IMR-90 (cell line): Measurements from ENCODE around the gene BTBD9. TPM values are rescaled to one million over a fixed set of nuclear protein-coding genes. Genes with fewer than 3 reads are reported as not detected.

Experiments used
- ATAC-seq: fragments of 200-7000 bp; cut with Tn5 transposase; 2 replicates; pipeline ENCODE4 v1.9.1; 2020; ENCODE audit warnings: low read depth, mild to moderate bottlenecking, moderate library complexity
- BruUV-seq: library from RNA; stranded (reverse); fragments of 400-500 nt; replicated peaks from 2 replicates; lab custom pipeline; 2021; lab: Mats Ljungman, UMichigan
- CTCF ChIA-PET: fragments of 300-600 bp; formaldehyde crosslinking; extraction: SDS; loops from one replicate; lab custom pipeline; 2021; ENCODE audit warnings: antibody characterized with exemption; lab: Yijun Ruan, JAX
- POLR2A ChIA-PET: fragments of 300-600 bp; sonication (Branson Sonifier 250); formaldehyde crosslinking; loops from one replicate; lab custom pipeline; 2022; ENCODE audit warnings: antibody characterized with exemption; ENCODE audit not compliant: unreplicated experiment; lab: Charles Lee
- DNase-seq: peaks from one replicate; pipeline ENCODE4 v3.0.0; 2013
- H2AFZ ChIP-seq: replicated peaks from 2 replicates; pipeline ENCODE3; 2013; ENCODE audit warnings: low read length, mild to moderate bottlenecking; ENCODE audit not compliant: poor library complexity
- H2AK5ac ChIP-seq: 2 replicates; pipeline ENCODE4 v1.6.1; 2013; ENCODE audit warnings: low read depth, low read length, inconsistent platforms
- H2AK9ac ChIP-seq: replicated peaks from 2 replicates; pipeline ENCODE3; 2013; ENCODE audit warnings: mild to moderate bottlenecking, low read depth, low read length, moderate library complexity; ENCODE audit not compliant: poor library complexity
- H2BK120ac ChIP-seq: 2 replicates; pipeline ENCODE4 v1.6.1; 2013; ENCODE audit warnings: low read depth, low read length, inconsistent platforms
- H2BK15ac ChIP-seq: 3 replicates; pipeline ENCODE4 v1.6.1; 2013; ENCODE audit warnings: low read depth, low read length, inconsistent platforms
- H2BK20ac ChIP-seq: 2 replicates; pipeline ENCODE4 v1.6.1; 2013; ENCODE audit warnings: low read depth, mild to moderate bottlenecking, inconsistent platforms, low read length, moderate library complexity
- H2BK5ac ChIP-seq: 2 replicates; pipeline ENCODE4 v1.6.1; 2013; ENCODE audit warnings: mild to moderate bottlenecking, low read depth, low read length, inconsistent platforms; ENCODE audit not compliant: poor library complexity, severe bottlenecking
- H3K14ac ChIP-seq: replicated peaks from 2 replicates; pipeline ENCODE4 v1.6.1; 2013; ENCODE audit warnings: low read depth, low read length, inconsistent platforms
- H3K18ac ChIP-seq: 2 replicates; pipeline ENCODE4 v1.6.1; 2013; ENCODE audit warnings: low read depth, low read length, control low read depth
- H3K23ac ChIP-seq: 2 replicates; pipeline ENCODE4 v1.6.1; 2013; ENCODE audit warnings: low read depth, low read length, inconsistent platforms
- H3K27ac ChIP-seq: 2 replicates; pipeline ENCODE4 v1.5.1; 2013; ENCODE audit warnings: mild to moderate bottlenecking, control low read depth, low read length; ENCODE audit not compliant: insufficient read depth
- H3K27me3 ChIP-seq: 2 replicates; pipeline ENCODE4 v1.6.1; 2013; ENCODE audit warnings: low read length; ENCODE audit not compliant: control insufficient read depth, insufficient read depth
- H3K36me3 ChIP-seq: 2 replicates; pipeline ENCODE4 v1.6.1; 2013; ENCODE audit warnings: low read length, mixed read lengths; ENCODE audit not compliant: control insufficient read depth, insufficient read depth
- H3K4ac ChIP-seq: 2 replicates; pipeline ENCODE4 v1.6.1; 2013; ENCODE audit warnings: low read depth, low read length, inconsistent platforms
- H3K4me1 ChIP-seq: 2 replicates; pipeline ENCODE4 v1.6.1; 2013; ENCODE audit warnings: low read length, mixed read lengths; ENCODE audit not compliant: control insufficient read depth, insufficient read depth
- H3K4me2 ChIP-seq: 2 replicates; pipeline ENCODE4 v1.6.1; 2013; ENCODE audit warnings: low read depth, mild to moderate bottlenecking, control low read depth, low read length, moderate library complexity
- H3K4me3 ChIP-seq: 2 replicates; pipeline ENCODE4 v1.5.1; 2013; ENCODE audit warnings: low read depth, mild to moderate bottlenecking, control low read depth, low read length, moderate library complexity; ENCODE audit not compliant: insufficient read depth
- H3K56ac ChIP-seq: 2 replicates; pipeline ENCODE4 v1.6.1; 2013; ENCODE audit warnings: low read length, inconsistent platforms; ENCODE audit not compliant: insufficient read depth; ENCODE audit errors: extremely low read depth
- H3K79me1 ChIP-seq, 2 experiments: 2 replicates each; pipeline ENCODE4 v1.6.1; 2013; ENCODE audit warnings: low read length in 2 of 2, inconsistent platforms in 1 of 2, low read depth in 1 of 2
- H3K9ac ChIP-seq: 2 replicates; pipeline ENCODE4 v1.6.1; 2013; ENCODE audit warnings: low read depth, low read length, control low read depth
- H3K9me1 ChIP-seq: 2 replicates; pipeline ENCODE4 v1.6.1; 2013; ENCODE audit warnings: low read length, inconsistent platforms; ENCODE audit not compliant: insufficient read depth
- H3K9me3 ChIP-seq: 2 replicates; pipeline ENCODE4 v1.6.1; 2013; ENCODE audit warnings: low read length; ENCODE audit not compliant: control insufficient read depth, insufficient read depth
- H4K20me1 ChIP-seq: 2 replicates; pipeline ENCODE4 v1.6.1; 2013; ENCODE audit warnings: low read length, inconsistent platforms; ENCODE audit not compliant: insufficient read depth
- H4K5ac ChIP-seq: 2 replicates; pipeline ENCODE4 v1.6.1; 2013; ENCODE audit warnings: mild to moderate bottlenecking, low read depth, low read length, control low read depth
- H4K8ac ChIP-seq, 2 experiments: 2 replicates each; pipeline ENCODE4 v1.6.1; 2013; ENCODE audit warnings: low read depth in 2 of 2, low read length in 2 of 2, control low read depth in 1 of 2, inconsistent platforms in 1 of 2
- H4K91ac ChIP-seq: 2 replicates; pipeline ENCODE4 v1.6.1; 2013; ENCODE audit warnings: low read depth, low read length, inconsistent platforms; ENCODE audit not compliant: insufficient read depth
- BHLHE40 ChIP-seq: fragments of 150-350 bp; IDR thresholded peaks from 2 replicates; pipeline ENCODE4 v1.6.1; 2016; ENCODE audit warnings: mild to moderate bottlenecking, low read depth, low read length
- CEBPB ChIP-seq: IDR thresholded peaks from 2 replicates; pipeline ENCODE4 v1.6.1; 2012; ENCODE audit warnings: low read depth, low read length, improper control_type of control experiment
- CHD1 ChIP-seq: IDR thresholded peaks from 2 replicates; pipeline ENCODE4 v1.6.1; 2012; ENCODE audit warnings: low read depth, low read length, improper control_type of control experiment
- CTCF ChIP-seq: conservative IDR thresholded peaks from 2 replicates; pipeline ENCODE4 v1.5.1; 2012; ENCODE audit warnings: mild to moderate bottlenecking, low read depth, low read length, improper control_type of control experiment
- ELK1 ChIP-seq: fragments of 150-350 bp; IDR thresholded peaks from 2 replicates; pipeline ENCODE4 v1.6.1; 2016; ENCODE audit warnings: low read depth, mild to moderate bottlenecking, low read length, moderate library complexity, borderline replicate concordance
- FOS ChIP-seq: fragments of 150-350 bp; IDR thresholded peaks from 2 replicates; pipeline ENCODE4 v1.6.1; 2016; ENCODE audit warnings: low read depth, low read length
- MAFK ChIP-seq: IDR thresholded peaks from 2 replicates; pipeline ENCODE4 v1.6.1; 2012; ENCODE audit warnings: low read depth, low read length, improper control_type of control experiment
- MAZ ChIP-seq: IDR thresholded peaks from 2 replicates; pipeline ENCODE4 v1.6.1; 2012; ENCODE audit warnings: low read depth, mild to moderate bottlenecking, low read length, improper control_type of control experiment, moderate library complexity, borderline replicate concordance
- MXI1 ChIP-seq: IDR thresholded peaks from 2 replicates; pipeline ENCODE4 v1.6.1; 2012; ENCODE audit warnings: low read depth, mild to moderate bottlenecking, low read length, moderate library complexity, borderline replicate concordance
- NFE2L2 ChIP-seq: fragments of 150-350 bp; IDR thresholded peaks from 2 replicates; pipeline ENCODE4 v1.6.1; 2016; ENCODE audit warnings: low read depth, mild to moderate bottlenecking, low read length
- POLR2A ChIP-seq: IDR thresholded peaks from 2 replicates; pipeline ENCODE4 v1.6.1; 2012; ENCODE audit warnings: mild to moderate bottlenecking, low read depth, low read length
- RAD21 ChIP-seq: IDR thresholded peaks from 2 replicates; pipeline ENCODE4 v1.6.1; 2012; ENCODE audit warnings: low read length, improper control_type of control experiment
- RCOR1 ChIP-seq: IDR thresholded peaks from 2 replicates; pipeline ENCODE4 v1.6.1; 2012; ENCODE audit warnings: mild to moderate bottlenecking, low read length, improper control_type of control experiment; ENCODE audit not compliant: insufficient replicate concordance
- RFX5 ChIP-seq: IDR thresholded peaks from 2 replicates; pipeline ENCODE4 v1.8.0; 2012; ENCODE audit warnings: low read depth, mild to moderate bottlenecking, low read length, moderate library complexity
- SMC3 ChIP-seq: fragments of 150-350 bp; IDR thresholded peaks from 2 replicates; pipeline ENCODE4 v1.6.1; 2016; ENCODE audit warnings: low read depth, mild to moderate bottlenecking, antibody characterized with exemption, low read length, moderate library complexity
- USF2 ChIP-seq: fragments of 150-350 bp; IDR thresholded peaks from 2 replicates; pipeline ENCODE4 v1.6.1; 2017; ENCODE audit warnings: mild to moderate bottlenecking, antibody characterized with exemption, low read length, low read depth
- WGBS, 2 experiments: methylation state at CpG; one replicate each; pipeline versions ENCODE4 v1.1.5 to v1.1.7; 2013; ENCODE audit warnings: missing lambda C conversion rate in 2 of 2; ENCODE audit not compliant: insufficient read length in 1 of 2; ENCODE audit errors: extremely low coverage in 2 of 2; 5-methylcytosine and 5-hydroxymethylcytosine counted together
- dilution Hi-C: fragments of 300-500 bp; cut with HindIII; formaldehyde crosslinking; loops from one replicate; pipeline ENCODE4 v1.14.3; 2018; ENCODE audit warnings: low sequenced_read_pairs; ENCODE audit not compliant: unreplicated experiment
- in situ Hi-C: fragments of 300-500 bp; cut with MboI; formaldehyde crosslinking; loops from 3 replicates; pipeline ENCODE4 v1.14.3; 2019; ENCODE audit warnings: low sequenced_read_pairs, inconsistent platforms, mixed read lengths
- intact Hi-C: fragments of 100-400 bp; cut with micrococcal nuclease; formaldehyde crosslinking; loops from 2 replicates; pipeline ENCODE4 v1.10.0; 2022
- polyA plus RNA-seq, 3 experiments: library from polyadenylated mRNA; depleted of rRNA; stranded (reverse); fragments of >200 nt; gene quantifications; 2 replicates each; pipeline ENCODE4 v1.2.3, GENCODE V29; 2012; ENCODE audit warnings: low replicate concordance in 1 of 3
- total RNA-seq: library from RNA; depleted of rRNA; stranded (reverse); fragments of >200 nt; gene quantifications from 2 replicates; pipeline ENCODE4 v1.2.3, GENCODE V29; 2012

Gene BTBD9
- total and polyA plus RNA-seq, 2 of the 4 experiments (the other 2 are of a cell fraction) = 4.1 to 22.0 TPM

- no peak overlapping the region for H3K4me3 ChIP-seq
- no peaks in the 10 kb centered on the region for H4K20me1 ChIP-seq
- H3K36me3 ChIP-seq = no peaks in the 10 kb centered on the region
- no peak for ATAC-seq
- CTCF ChIA-PET = no interaction called here
- BruUV-seq = no TSS peak
- H2BK5ac ChIP-seq = no peak overlapping the region
- H3K9me3 ChIP-seq = 0 out of 2 replicates have a peak, but pooled peaks cover 2% of the 10 kb centered on the region
- H3K56ac ChIP-seq = no peak overlapping the region
- H2AFZ ChIP-seq = no peak overlapping the region
- no peaks in the 10 kb centered on the region for H3K79me1 ChIP-seq
- POLR2A ChIA-PET = no interaction called here
- no peak overlapping the region for H4K91ac ChIP-seq
- H3K27ac ChIP-seq = no peak overlapping the region
- H3K4me1 ChIP-seq = peaks cover 1% of the 10 kb centered on the region
- dilution Hi-C loops = no loop called here
- H2BK15ac ChIP-seq = no peak overlapping the region
- in situ Hi-C loops = no loop called here
- peaks cover 3% of the 10 kb centered on the region for H3K9me1 ChIP-seq
- no peak overlapping the region for H2AK9ac ChIP-seq
- H3K27me3 ChIP-seq = no peaks in the 10 kb centered on the region
- no peak overlapping the region for H3K4ac ChIP-seq
- H3K9ac ChIP-seq = no peak overlapping the region
- no peak overlapping the region for H3K4me2 ChIP-seq
- TF ChIP-seq ELK1 (no peak), CHD1 (no peak), CEBPB (no peak), SMC3 (no peak), MXI1 (no peak), POLR2A (no peak), CTCF (no peak), NFE2L2 (no peak), USF2 (no peak), MAFK (no peak), RFX5 (no peak), MAZ (no peak), RCOR1 (no peak), FOS (no peak), BHLHE40 (no peak), RAD21 (no peak)
- H2BK120ac ChIP-seq = no peak overlapping the region
- no peak overlapping the region for H2BK20ac ChIP-seq
- no peak overlapping the region for H2AK5ac ChIP-seq
- H4K8ac ChIP-seq = no peak overlapping the region
- WGBS, 2 experiments = no CpG with 5 or more reads among the region's 3 CpGs
- intact Hi-C loops = no loop called here
- no peak for DNase-seq
- H3K23ac ChIP-seq = no peak overlapping the region
- no peak overlapping the region for H4K5ac ChIP-seq
- H3K18ac ChIP-seq = no peak overlapping the region
- H3K14ac ChIP-seq = no peak overlapping the region
These were observed 207.7 kb downstream of the BTBD9 start for GRCh38 chr6:38432079-38432478.
